Inferior parietal cortex (tissue), 1 donor: ENCODE measurements around the gene SP6.
A peak's percentile ranks its signal among the peaks of the same experiment; 100 is the strongest.

Experiments
- DNase-seq: peaks from one replicate; pipeline ENCODE4 v3.0.0-alpha.2; 2016; ENCODE audit errors: extremely low spot score

Gene SP6

DNA sequence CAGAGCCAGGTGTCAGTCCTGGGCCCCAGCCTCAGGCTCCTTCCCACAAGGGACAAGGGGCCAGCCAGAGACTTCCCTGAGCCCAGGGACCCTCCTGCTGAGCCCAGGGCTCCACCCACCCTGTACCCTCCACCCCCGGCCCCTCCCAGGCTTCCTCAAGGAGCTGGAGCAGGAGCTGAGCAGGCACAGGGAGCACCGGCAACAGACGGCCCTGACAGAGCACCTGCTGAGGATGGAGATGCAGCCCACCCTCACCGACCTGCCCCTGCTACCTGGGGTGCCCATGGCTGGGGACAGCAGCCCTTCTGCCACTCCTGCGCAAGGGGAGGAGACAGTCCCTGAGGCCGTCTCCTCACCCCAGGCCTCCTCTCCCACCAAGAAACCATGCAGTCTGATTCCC is 14.4 kb downstream of the SP6 start:
- DNase-seq: no peak

DNA sequence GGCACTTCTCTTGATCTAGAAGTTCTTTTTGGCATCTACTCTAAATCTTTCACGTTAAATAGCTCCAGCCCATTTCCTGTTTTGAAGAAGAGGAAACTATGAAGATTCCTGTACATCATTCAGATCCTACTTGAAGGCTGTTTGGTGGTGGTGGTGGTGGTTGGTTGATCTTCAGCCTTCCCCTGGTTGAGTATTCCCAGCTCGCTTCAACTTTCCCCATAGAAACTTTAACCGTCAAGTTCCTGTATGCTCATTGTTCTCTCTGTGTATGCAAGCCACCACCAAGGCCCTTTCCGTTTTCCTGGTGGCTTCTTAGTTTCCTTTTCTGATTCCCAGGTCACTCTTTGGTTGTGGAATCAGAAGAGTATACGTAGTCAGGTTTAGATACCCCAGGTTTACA is 16.2 kb downstream of the SP6 start:
- DNase-seq: no peak

DNA sequence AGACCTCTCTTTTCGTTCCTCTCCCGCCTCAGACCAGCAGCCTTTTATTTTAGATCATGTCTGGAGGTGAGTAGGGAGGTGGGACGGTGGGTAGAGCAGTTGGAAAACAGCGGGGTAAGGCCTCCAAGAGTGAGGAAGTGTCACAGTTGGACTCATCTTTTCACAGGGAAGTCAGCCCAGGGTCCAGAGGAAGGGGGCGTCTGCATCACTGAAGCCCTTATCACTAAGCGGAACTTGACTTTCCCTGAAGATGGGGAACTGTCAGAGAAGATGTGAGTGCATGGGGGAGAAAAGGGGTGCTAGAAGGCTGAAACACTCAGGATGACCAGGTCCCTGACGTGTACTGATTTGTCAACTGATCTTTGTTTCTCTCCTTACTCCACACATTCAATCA is 19.0 kb downstream of the SP6 start:
- DNase-seq: no peak

DNA sequence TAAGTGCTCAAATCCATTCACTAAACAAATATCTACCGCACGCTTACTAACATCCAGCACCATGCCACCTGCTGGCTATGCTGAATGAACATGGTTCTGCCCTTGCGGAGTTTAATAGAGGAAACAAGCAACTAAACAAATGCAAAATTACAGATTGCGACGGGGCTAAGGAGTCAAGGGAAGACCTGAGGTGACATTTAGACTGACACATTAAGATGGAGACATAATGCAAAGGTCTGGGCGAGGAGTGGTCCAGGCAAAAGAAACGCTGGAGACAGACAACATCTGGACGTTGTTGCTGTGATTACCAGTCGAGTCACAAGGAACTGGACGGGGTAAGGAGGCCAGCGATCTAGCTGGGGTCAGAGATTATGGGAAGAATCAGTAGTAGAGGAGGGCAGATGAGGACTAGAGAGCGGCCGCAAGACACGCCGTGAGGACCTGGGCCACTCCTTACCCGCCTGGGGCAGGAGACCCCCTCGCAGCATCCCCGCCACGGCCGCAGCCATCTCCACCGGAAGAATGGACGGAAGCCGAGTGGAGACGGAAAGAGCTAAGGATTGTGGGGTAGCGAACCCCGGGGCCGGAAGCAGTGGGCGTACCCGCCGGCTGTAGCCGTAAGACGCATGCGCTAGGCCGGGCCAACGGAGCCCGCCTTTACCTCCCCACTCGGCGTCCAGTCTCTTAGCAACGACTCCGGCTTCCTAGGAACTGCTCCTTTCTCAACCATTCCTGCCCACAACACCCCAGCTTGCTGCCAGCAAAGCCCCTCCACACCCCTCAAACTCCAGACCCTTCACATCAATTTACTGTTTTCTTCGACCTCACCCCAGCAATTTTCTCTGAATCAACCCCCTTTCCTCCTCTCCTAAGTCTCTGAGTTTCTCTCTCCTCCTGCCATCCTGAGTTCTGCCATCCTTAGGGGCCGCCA is 19.7 kb downstream of the SP6 start, which contains the start of the genes LRRC46 and MRPL10:
Gene LRRC46, plus strand, starts transcription at position 668 of the 931 bp plus-strand sequence. CDS start 320 bp downstream, outside the sequence.
Gene MRPL10, minus strand, starts transcription at position 539 of the 931 bp plus-strand sequence. Its CDS starts 30 bp downstream, at position 509.
- DNase-seq: peak; percentile 95

DNA sequence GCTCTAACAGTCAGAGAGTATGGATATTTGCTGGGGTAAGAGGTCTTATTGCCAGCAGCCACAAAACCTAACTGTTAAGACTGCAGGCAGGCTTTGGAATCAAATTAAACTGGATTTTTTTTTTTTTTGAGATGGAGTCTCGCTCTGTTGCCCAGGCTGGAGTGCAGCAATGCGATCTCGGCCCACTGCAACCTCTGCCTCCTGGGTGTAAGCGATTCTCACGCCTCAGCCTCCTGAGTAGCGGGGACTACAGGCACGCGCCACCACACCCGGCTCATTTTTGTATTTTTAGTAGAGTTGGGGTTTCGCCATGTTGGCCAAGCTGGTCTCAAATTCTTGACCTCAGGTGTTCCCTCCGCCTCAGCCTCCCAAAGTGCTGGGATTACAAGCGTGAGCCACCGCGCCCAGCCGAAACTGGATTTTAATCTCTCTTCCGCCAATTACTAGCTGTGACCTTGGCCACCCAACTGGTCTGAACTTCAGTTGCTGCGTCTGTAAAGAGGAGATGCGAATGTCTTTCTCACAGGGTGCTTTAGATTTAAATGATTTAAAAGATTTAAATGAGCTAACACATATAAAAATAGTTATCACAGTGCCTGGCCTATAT is 20.5 kb downstream of the SP6 start:
- no peak for DNase-seq

DNA sequence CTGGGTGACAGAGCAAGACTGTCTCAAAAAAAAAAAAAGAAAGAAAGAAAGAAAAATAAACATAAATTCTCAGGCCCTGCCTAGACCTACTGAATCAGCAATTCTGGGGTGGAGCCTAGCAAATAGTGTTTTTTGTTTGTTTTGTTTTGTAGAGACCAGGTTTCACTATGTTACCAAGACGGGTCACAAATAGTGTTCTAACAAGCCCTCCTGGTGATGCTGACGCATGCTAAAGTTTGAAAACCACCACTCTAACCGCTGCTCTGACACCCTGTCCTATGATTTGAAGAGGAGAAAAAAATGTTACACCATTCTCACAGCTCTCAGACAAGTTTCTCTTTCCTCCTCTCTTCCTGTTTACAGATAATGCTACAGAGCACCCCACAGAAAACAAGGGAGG is 21.1 kb downstream of the SP6 start:
- no peak for DNase-seq

DNA sequence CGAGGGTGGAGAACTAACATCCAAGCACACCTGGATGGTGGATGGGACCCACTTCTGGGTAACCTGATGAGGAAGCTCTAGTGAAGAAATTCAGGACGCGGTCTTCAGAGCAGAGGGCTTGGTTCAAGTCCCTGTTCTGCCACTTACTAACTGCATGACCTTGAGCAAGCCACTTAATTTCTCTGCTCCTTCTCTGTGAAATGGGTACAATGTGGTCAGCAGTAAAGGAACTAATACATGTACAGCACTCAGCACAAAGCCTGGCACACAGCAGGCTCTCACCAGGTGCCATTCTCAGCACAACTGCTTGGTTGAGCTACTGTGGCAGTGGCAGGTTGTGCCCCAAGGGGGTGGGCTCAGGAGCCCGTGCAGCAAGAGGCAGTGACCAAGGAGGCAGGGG is 27.4 kb downstream of the SP6 start:
- no peak for DNase-seq

DNA sequence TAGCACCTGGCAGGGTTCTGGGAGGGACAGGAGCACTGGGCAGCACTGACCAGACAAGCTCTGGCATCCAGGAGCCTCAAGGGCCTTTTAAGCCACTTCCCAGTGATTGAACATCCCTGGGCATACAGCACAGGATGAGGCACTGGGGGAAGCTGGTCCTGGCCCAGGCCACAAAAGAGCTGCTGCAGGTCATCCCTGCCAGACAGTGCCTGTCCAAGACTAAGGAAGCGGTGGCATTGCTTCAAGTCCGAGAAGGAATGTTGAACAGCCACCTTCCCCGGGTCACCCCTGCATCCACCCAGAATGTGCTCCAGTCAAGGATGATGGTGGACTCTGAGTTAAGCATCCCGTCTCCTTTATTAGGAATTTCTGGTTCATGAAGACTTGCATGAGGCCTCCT is 28.2 kb downstream of the SP6 start:
- no peak for DNase-seq

DNA sequence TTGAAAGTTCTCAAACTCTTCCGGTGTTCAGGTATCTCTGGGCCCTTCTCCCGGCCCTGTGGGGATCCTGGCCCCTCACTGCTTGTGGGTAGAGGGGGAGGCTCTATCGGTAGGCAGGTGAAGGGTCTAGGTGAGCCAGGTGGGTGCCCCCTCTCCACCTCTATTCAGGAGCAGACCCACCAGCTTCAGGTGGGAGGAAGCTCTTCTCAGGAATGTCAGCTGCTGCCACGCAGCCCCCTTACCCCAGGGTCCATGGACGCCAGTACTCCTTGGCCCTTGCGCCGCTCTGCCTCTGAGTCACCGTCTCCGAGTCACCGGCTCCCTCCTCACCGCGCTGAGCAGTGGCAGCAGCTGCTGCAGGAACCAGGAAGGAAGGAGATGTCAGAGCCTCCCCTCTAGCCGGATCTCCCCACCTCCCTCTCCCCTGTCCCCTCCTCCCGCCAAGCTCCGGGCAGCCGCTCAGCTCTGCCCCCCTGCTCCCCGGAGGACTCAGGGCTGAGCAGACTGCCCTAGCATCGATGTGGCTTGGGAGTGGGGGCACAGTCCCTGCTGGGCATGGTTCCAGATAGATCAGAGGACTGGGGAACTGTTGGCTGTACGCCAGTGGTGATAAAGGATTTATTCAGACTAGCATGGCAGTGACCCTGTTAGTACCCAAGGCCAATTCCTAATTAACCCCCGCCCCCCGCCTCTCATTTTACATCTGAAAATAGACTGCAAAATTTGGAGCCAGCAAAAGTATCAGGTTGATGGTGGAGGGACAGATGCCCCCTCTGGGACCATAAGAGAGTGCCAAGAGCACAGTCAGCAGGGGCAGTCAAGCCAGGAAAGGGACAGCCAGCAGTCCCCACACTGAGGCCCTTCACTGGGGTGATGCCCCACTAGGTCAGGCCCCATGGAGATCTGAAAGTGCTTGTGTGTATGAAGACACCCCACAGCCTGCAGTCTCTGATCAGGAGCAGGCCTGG is 29.3 kb downstream of the SP6 start, which contains the start of gene OSBPL7:
Gene OSBPL7, minus strand, starts transcription at position 371 of the 968 bp plus-strand sequence. CDS start 1,516 bp downstream, outside the sequence.
- DNase-seq: peak; percentile 72

DNA sequence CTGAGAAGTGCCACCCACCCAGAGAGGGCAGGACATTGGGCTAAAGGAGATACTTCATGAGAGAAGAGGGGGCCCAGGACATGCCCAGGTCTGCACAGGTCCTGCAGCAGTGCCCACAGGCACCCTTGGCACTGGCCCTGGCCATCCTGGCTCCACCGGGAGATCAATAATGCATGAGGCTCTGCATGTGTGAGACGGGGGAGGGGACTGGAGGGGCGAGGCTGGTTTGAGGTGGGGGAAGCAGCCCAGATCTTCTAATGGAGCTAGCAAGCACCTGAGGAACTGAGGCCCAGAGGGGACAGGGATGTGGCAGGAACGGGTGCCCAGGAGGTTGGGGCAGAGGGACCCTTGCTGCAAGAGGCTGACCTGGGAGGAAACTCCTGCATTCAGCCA is 29.9 kb downstream of the SP6 start:
- no peak for DNase-seq

DNA sequence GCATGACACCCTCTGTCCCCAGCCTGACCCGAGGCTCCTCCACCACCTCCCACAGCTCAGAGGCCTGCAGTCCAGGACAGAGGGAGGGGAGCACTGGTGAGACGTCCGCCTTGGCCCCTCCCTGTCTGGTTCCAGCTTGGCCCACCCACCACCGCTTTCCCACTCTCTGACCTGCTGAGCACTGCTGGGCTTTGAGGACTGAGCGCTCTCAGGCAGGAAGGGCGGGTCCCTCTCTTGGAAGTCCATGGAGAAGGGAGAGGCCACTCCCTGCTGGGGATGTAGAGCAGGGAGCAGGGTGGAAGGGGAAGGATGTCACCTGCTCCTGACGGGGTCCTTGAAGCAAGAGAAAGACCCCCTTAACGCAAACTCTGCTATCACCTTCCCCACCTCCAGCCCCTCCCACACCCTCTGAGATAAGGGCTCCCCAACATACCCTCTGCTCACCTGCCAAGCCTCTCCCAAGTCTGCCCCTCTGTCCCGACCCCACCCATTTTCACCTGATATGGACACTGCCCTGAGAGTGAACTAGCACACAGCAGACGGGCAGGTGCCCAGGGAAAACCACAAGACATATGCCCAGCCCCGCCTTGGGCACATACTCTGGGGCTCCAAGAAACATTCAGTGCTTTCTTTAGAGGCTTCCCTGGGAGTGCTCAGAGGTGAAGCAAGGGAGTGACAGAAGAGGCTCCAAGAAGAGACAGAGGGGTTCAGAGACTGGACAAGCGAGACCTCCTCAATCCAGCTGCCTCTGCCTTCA is 30.8 kb downstream of the SP6 start:
- no peak for DNase-seq

DNA sequence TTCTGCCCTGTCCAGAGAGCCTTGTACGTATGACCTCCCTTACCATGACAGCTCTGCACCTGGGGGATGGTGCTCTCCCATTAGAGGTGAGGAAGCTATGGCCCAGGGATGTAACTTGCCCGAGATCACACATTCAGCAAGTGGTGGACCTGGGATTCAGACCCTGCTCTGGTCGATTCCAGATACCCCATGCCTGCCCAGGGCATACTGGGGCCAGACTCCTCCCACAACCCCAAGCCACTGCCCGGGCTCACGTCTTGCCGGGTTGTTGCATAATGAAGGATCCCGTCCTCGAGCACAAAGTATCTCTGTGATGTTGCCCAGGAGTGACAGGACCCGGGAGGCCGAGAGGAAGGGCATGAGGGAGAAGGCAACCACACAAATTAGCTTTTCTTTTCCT is 31.5 kb downstream of the SP6 start:
- no peak for DNase-seq

DNA sequence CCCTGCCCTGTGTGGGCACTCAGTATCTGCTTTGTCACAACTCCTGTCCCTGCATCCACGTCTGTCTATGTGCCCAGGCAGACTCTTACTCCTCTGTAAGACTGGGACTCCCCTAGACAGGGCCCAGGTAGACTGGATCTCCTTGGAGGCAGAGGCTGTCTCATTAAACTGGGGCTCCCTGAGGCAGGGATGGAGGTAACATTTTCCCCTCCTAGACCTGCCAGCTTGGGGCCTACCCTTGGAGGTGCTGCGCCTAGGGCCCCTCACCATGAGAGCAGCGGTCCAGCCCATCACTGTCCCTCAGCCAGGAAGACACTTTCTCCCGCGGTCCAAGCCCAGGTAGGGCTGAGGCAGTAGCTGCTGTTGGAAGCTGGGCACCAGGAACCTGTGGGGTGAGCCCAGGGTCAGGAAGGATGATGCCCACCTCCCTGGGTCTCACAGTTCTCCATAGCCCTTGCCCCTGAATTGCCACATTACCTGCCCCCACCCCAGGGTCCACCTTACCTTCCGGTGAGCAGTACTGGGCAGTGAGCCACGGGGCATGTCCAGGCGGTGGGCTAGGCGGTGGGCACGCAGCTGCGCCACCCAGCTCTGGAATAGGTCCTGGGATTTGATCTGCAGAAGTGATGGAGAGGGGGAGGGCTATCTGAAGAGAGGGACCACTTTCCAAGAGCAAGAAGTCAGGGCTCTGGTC is 32.8 kb downstream of the SP6 start:
- DNase-seq: no peak

DNA sequence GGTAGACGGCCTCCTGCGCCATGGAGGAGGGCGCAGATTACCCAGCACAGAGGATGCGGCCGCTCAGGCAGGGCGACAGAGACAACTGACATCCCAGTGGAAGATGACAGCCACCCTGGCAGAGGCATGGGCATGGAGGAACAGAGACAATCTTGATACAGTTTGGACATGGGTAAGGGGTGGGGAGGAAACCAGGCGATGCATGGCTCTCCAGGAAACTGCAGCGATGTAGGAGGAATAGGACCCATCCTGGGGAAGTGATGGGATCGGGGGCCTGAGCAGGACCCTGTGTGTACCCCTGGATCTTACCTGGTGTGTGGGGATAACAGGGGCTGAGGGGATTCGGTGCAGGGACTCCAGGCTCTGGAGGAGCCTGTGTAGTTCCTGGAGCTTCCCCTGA is 34.0 kb downstream of the SP6 start:
- DNase-seq: no peak

DNA sequence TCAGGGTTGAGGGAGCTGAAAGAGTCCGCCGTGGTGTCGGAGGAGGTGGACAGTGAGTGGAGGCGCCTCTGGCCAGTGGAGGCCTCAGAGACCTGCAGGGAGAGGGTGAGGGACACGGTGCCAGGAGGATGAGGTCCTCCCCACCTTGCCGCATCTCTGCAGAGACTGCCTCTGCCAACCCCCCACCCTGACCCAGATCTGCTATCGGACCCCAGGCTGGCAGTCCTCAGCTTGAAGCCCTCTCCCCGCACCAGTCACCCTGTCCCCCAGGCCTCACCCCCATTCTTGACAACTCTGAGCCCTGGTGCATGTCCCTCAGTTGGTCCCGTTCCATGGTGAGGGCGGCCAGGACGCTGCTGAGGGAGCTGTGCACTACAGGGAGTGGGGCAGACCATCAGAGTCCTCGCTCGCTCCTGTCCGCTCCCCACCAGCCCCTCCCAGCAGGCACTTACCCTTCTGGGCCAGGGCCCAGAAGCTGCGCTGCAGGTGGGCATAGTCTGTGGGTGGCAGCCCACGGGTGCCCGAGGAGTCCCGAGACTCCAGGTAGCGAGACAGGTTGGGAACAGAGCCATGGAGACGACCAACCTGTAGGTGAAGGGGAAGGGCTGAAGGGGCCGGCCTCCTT is 34.7 kb downstream of the SP6 start:
- DNase-seq: no peak

DNA sequence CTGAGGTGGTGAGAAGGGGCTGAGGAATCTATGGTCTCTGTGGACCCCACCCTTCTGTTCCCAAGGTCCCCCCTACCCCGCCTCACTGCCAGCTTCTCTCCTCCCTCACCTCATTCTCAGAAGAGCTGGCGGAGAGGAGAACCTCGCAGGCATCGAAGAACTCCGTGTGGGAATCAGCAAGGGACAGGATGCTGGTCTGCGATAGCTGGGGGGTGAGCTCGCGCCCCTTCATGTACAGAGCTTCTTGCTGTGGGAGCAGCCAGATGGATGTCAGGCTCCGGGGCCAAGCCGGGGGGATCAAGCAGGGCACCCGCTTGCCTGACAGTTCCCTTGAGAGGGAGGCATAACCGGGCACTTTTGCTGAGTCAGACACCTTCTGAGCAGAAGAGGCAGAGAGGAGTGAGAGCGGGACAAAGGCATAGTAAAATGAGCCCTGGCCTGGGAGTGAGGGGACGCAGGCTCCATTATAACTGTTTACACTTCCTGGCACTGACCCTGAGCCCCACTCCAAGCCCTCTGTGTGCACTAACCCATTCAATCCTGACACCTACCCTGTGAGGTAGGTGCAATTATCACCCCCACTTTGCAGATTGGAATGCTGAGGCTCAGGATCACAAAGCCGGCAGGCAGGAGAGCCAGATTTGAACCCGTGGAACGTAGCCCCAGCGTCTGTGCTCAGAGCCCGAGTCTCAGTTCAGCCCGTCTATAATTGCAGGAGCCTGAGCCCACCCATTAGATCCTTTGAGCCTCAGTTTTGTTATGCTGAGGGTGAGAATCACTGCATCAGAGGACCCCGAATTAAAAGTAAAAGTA is 35.7 kb downstream of the SP6 start:
- no peak for DNase-seq

DNA sequence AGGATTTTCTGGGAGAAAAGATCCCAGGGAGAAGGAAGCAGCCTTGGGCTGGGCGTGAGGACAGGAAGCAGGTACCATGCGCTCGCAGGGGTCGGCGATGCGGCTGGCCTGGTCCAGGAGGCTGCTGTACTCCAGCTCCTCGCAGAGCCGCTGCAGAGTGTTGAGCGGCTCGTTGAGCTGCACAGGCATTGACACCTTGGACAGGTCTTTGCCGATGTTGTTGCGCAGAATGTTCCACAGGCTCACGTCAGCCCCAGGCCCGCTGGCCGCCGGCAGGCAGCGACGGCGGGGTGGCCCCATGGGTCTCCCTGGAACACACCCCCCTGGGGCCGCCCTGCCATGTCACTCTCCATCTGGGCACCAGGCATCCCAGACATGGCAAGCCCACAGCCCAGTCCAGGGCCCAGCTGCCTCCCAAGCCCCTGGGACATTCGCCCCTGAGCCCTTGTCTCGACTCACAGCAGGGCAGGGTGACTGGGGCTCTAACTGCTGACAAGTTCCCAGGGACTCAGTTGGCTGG is 37.4 kb downstream of the SP6 start:
- no peak for DNase-seq

DNA sequence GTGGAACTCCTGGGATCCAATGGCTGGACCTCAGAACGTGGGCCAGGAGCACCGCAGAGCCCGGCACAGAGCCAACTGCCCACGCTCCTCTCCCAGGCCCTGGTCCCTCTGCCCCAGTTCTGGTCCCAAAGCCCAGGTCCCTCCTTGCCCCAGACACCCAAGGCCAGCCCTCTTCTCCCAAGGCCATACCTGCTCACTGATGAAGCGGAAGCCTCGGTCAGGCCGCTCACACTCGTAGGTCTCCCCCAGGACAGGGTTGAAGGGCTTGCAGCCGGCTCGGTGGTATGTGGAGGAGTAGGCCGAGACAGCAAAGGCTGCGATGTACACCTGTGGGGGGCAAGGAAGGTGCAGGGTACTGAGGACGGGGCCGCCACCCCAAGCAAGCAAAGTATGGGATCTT is 37.9 kb downstream of the SP6 start:
- DNase-seq: no peak
